ENCODE results near the gene CDC42. TPM values are rescaled to one million over a fixed set of nuclear protein-coding genes. Genes with fewer than 3 reads are reported as not detected.

The CDC42 gene
- total RNA-seq, 1 donor from 2014 or later = 216 TPM

- Mint-ChIP-seq H3K4me1 (ENCODE audit: unreplicated experiment) (peaks cover 8% of the 10 kb centered on the region), H3K36me3 (ENCODE audit: unreplicated experiment) (no peaks in the 10 kb centered on the region), H3K9me3 (ENCODE audit: unreplicated experiment) (no peaks in the 10 kb centered on the region), H3K27me3 (ENCODE audit: unreplicated experiment) (no peaks in the 10 kb centered on the region), H3K27ac (ENCODE audit: unreplicated experiment) (no peak overlapping the region), H3K4me3 (ENCODE audit: unreplicated experiment) (no peak overlapping the region)
- no peak for DNase-seq (ENCODE audit: extremely low spot score, unreplicated experiment)
- TF ChIP-seq CTCF (IDR thresholded peaks at IDR 0.05) = no peak
Observed at GRCh38 chr1:22129501-22130117, 77.1 kb downstream of the CDC42 start.

GRCh38 chr1:22131062-22131461 lies 78.6 kb downstream of the CDC42 start:
- no peak for DNase-seq (ENCODE audit: extremely low spot score, unreplicated experiment)
- no peak for TF ChIP-seq CTCF (IDR thresholded peaks at IDR 0.05)
- Mint-ChIP-seq H3K27ac (ENCODE audit: unreplicated experiment) (no peak overlapping the region), H3K4me3 (ENCODE audit: unreplicated experiment) (no peak overlapping the region), H3K4me1 (ENCODE audit: unreplicated experiment) (peaks cover 8% of the 10 kb centered on the region), H3K27me3 (ENCODE audit: unreplicated experiment) (peaks cover 2% of the 10 kb centered on the region), H3K9me3 (ENCODE audit: unreplicated experiment) (no peaks in the 10 kb centered on the region), H3K36me3 (ENCODE audit: unreplicated experiment) (no peaks in the 10 kb centered on the region)

- no peak for DNase-seq (ENCODE audit: extremely low spot score, unreplicated experiment)
- Mint-ChIP-seq H3K4me3 (ENCODE audit: unreplicated experiment) (no peak overlapping the region), H3K4me1 (ENCODE audit: unreplicated experiment) (peaks cover 11% of the 10 kb centered on the region), H3K36me3 (ENCODE audit: unreplicated experiment) (no peaks in the 10 kb centered on the region), H3K9me3 (ENCODE audit: unreplicated experiment) (no peaks in the 10 kb centered on the region), H3K27me3 (ENCODE audit: unreplicated experiment) (peaks cover 2% of the 10 kb centered on the region), H3K27ac (ENCODE audit: unreplicated experiment) (no peak overlapping the region)
- peak; percentile 86 for TF ChIP-seq CTCF (IDR thresholded peaks at IDR 0.05)
Observed at GRCh38 chr1:22131875-22132486, 79.5 kb downstream of the CDC42 start.

GRCh38 chr1:22132517-22133235 lies 80.2 kb downstream of the CDC42 start:
- Mint-ChIP-seq H3K27me3 (ENCODE audit: unreplicated experiment) (peaks cover 2% of the 10 kb centered on the region), H3K27ac (ENCODE audit: unreplicated experiment) (no peak overlapping the region), H3K9me3 (ENCODE audit: unreplicated experiment) (no peaks in the 10 kb centered on the region), H3K36me3 (ENCODE audit: unreplicated experiment) (no peaks in the 10 kb centered on the region), H3K4me1 (ENCODE audit: unreplicated experiment) (peaks cover 14% of the 10 kb centered on the region), H3K4me3 (ENCODE audit: unreplicated experiment) (no peak overlapping the region)
- DNase-seq (ENCODE audit: extremely low spot score, unreplicated experiment) = no peak
- no peak for TF ChIP-seq CTCF (IDR thresholded peaks at IDR 0.05)

- H3K4me3 Mint-ChIP-seq (ENCODE audit: unreplicated experiment) = no peak overlapping the region
- peaks cover 14% of the 10 kb centered on the region for H3K4me1 Mint-ChIP-seq (ENCODE audit: unreplicated experiment)
- TF ChIP-seq CTCF (IDR thresholded peaks at IDR 0.05) = no peak
- no peaks in the 10 kb centered on the region for H3K36me3 Mint-ChIP-seq (ENCODE audit: unreplicated experiment)
- DNase-seq (ENCODE audit: extremely low spot score, unreplicated experiment) = no peak
- H3K27me3 Mint-ChIP-seq (ENCODE audit: unreplicated experiment) = peaks cover 2% of the 10 kb centered on the region
- no peaks in the 10 kb centered on the region for H3K9me3 Mint-ChIP-seq (ENCODE audit: unreplicated experiment)
- no peak overlapping the region for H3K27ac Mint-ChIP-seq (ENCODE audit: unreplicated experiment)
Observed at GRCh38 chr1:22133247-22133930, 80.9 kb downstream of the CDC42 start.
